PC-3 (cell line): ENCODE measurements around the gene MAJIN.

Experiments
- EZH2 ChIP-seq: fragments of 300-600 bp; sonication (generic); IDR thresholded peaks from one replicate; pipeline ENCODE4 v1.6.1; 2017; ENCODE audit warnings: antibody characterized with exemption, mild to moderate bottlenecking, low read length; ENCODE audit not compliant: unreplicated experiment
- TF ChIP-seq, protein P1 (sequence below): fragments of 300-600 bp; sonication (generic); conservative IDR thresholded peaks from 2 replicates; pipeline ENCODE4 v1.5.1; 2017; ENCODE audit warnings: antibody characterized with exemption, low read depth, mild to moderate bottlenecking, low read length

DNA sequence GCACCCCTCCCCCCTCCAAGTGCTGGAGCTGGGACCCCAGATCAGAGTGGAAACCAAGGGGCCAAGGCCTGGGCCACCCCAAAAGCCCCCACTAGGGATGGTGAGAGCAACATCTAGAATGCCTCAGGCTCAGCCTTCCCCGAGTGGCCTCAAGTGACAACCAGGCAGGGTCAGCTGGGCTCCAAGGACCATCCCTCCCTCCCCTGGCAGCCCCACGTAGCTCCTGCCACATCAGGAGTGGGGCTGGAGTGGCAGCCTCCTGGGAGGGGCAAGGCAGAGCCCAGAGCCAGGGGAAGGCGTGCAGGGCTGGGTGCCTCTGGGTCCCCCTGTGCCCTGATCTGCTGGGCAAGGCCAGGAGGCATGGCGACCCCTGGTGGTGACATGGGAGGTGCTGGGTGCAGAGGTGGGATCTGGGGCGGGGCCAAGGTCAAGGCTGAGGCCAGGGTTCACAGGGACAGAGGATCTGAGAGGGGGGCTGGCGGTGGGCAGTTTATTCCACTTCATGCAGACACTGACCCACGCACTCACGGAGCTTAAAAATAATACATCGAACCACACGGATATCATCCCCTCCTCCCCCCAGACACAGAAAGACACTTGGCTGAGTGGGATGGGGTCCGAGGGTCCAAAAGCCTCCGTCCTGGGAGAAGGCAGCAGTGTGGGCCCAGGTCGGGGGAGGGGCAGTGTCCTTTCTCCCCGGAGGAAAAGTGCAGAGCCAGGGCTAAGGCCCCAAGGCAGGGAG, 77.7 kb downstream of the MAJIN start:
- TF ChIP-seq, protein P1, sequence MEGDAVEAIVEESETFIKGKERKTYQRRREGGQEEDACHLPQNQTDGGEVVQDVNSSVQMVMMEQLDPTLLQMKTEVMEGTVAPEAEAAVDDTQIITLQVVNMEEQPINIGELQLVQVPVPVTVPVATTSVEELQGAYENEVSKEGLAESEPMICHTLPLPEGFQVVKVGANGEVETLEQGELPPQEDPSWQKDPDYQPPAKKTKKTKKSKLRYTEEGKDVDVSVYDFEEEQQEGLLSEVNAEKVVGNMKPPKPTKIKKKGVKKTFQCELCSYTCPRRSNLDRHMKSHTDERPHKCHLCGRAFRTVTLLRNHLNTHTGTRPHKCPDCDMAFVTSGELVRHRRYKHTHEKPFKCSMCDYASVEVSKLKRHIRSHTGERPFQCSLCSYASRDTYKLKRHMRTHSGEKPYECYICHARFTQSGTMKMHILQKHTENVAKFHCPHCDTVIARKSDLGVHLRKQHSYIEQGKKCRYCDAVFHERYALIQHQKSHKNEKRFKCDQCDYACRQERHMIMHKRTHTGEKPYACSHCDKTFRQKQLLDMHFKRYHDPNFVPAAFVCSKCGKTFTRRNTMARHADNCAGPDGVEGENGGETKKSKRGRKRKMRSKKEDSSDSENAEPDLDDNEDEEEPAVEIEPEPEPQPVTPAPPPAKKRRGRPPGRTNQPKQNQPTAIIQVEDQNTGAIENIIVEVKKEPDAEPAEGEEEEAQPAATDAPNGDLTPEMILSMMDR = peak; percentile 97
- no peak for TF ChIP-seq EZH2
